Measurements from ENCODE around the gene WNT8A.

The WNT8A gene

GRCh38 chr5:138110266-138110963, 26.6 kb downstream of the WNT8A start:
- no peak for TF ChIP-seq CTCF (IDR thresholded peaks at IDR 0.05)

DNA sequence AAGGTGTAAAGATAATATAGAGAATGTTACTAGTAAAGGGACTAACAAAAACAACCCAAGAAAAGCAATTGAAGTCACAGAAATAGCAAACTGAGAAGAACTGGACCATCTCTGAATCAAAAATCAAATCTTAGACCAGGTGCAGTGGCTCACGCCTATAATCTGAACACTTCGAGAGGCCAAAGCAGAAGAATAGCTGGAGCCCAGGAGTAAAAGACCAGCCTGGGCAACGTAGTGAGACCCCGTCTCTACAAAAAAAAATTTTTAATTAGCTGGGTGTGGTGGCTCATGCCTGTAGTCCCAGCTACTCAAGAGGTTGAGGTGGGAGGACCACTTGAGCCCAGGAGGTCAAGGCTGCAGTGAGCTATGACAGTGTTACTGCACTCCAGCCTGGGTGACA, 27.3 kb downstream of the WNT8A start:
- TF ChIP-seq CTCF (IDR thresholded peaks at IDR 0.05): no peak

- TF ChIP-seq CTCF (IDR thresholded peaks at IDR 0.05): no peak
Measured at GRCh38 chr5:138111937-138112336, 28.1 kb downstream of the WNT8A start.

DNA sequence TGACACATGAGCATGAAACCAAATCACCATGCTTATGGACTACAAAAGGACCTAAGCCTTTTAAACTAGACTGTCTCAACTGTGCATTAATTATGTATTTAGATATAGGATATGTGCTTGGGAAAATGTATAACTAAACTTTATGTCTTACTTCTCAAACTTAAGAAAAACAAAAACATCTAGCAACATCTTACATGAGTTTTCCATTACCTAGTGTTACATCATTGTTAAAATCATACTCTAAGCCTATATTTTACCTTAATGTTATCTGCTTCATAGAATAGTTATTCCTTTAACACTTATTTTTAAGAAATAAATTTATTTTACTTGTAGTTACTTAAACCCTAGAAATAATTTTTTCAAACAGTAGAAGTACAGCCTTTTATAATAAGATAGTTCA, 31.4 kb downstream of the WNT8A start:
- no peak for TF ChIP-seq CTCF (IDR thresholded peaks at IDR 0.05)

- no peak for TF ChIP-seq CTCF (IDR thresholded peaks at IDR 0.05)
Measured at GRCh38 chr5:138128334-138128733, 44.5 kb downstream of the WNT8A start.

GRCh38 chr5:138129347-138129746, 45.5 kb downstream of the WNT8A start:
- no peak for TF ChIP-seq CTCF (IDR thresholded peaks at IDR 0.05)

- no peak for TF ChIP-seq CTCF (IDR thresholded peaks at IDR 0.05)
Measured at GRCh38 chr5:138132543-138132942, 48.7 kb downstream of the WNT8A start.
